MM.1S (cell line): ENCODE data around the gene GAK.

ENCODE experiments used
- DNase-seq: peaks from one replicate; pipeline ENCODE4 v3.0.0-alpha.2; 2015
- H2AFZ ChIP-seq: fragments of 300-600 bp; sonication (generic); 2 replicates; pipeline ENCODE4 v1.6.0; 2016; ENCODE audit warnings: antibody characterized with exemption, low read length
- H3F3A ChIP-seq: fragments of 300-600 bp; sonication (generic); 2 replicates; pipeline ENCODE4 v1.6.1; 2016; ENCODE audit warnings: mild to moderate bottlenecking, antibody characterized with exemption, low read length, moderate library complexity, mixed read lengths; ENCODE audit not compliant: insufficient read depth
- H3K27ac ChIP-seq: fragments of 300-600 bp; sonication (generic); 2 replicates; pipeline ENCODE4 v1.5.1; 2016; ENCODE audit warnings: mild to moderate bottlenecking, low read length
- H3K27me3 ChIP-seq: fragments of 300-600 bp; sonication (generic); replicated peaks from 2 replicates; pipeline ENCODE4 v1.6.0; 2016; ENCODE audit warnings: low read length; ENCODE audit not compliant: insufficient read depth
- H3K36me3 ChIP-seq: fragments of 300-600 bp; sonication (generic); replicated peaks from 2 replicates; pipeline ENCODE4 v1.6.1; 2016; ENCODE audit warnings: mild to moderate bottlenecking, low read length, mixed read lengths; ENCODE audit not compliant: insufficient read depth
- H3K4me1 ChIP-seq: fragments of 300-600 bp; sonication (generic); 2 replicates; pipeline ENCODE4 v1.6.1; 2016; ENCODE audit warnings: low read length, mixed read lengths
- H3K4me2 ChIP-seq: fragments of 300-600 bp; sonication (generic); 2 replicates; pipeline ENCODE4 v1.6.0; 2016; ENCODE audit warnings: low read depth, low read length
- H3K4me3 ChIP-seq: fragments of 300-600 bp; sonication (generic); 2 replicates; pipeline ENCODE4 v1.5.1; 2016; ENCODE audit warnings: low read length, mixed read lengths
- H3K79me2 ChIP-seq: fragments of 300-600 bp; sonication (generic); 2 replicates; pipeline ENCODE4 v1.6.1; 2016; ENCODE audit warnings: mixed run types, low read length, mixed read lengths
- H3K9ac ChIP-seq: fragments of 300-600 bp; sonication (generic); 2 replicates; pipeline ENCODE4 v1.6.1; 2016; ENCODE audit warnings: low read length, mixed read lengths
- H3K9me2 ChIP-seq: fragments of 300-600 bp; sonication (generic); replicated peaks from 2 replicates; pipeline ENCODE4 v1.6.1; 2016; ENCODE audit warnings: mild to moderate bottlenecking, low read length, mixed read lengths; ENCODE audit not compliant: insufficient read depth
- H3K9me3 ChIP-seq: fragments of 300-600 bp; sonication (generic); replicated peaks from 2 replicates; pipeline ENCODE4 v1.6.1; 2016; ENCODE audit warnings: mild to moderate bottlenecking, low read length, mixed read lengths; ENCODE audit not compliant: insufficient read depth
- H4K20me1 ChIP-seq: fragments of 300-600 bp; sonication (generic); 2 replicates; pipeline ENCODE4 v1.6.1; 2016; ENCODE audit warnings: mild to moderate bottlenecking, low read length, moderate library complexity, mixed read lengths; ENCODE audit not compliant: insufficient read depth
- EZH2 ChIP-seq: fragments of 300-600 bp; sonication (generic); optimal IDR thresholded peaks from 2 replicates; pipeline ENCODE3; 2017; ENCODE audit warnings: low read depth, mild to moderate bottlenecking, antibody characterized with exemption, low read length, mixed read lengths
- EZH2phosphoT487 ChIP-seq: fragments of 300-600 bp; sonication (generic); IDR thresholded peaks from 2 replicates; pipeline ENCODE4 v1.6.1; 2018; ENCODE audit warnings: antibody characterized with exemption, low read length
- TF ChIP-seq, protein P1 (sequence below): fragments of 300-600 bp; sonication (generic); IDR thresholded peaks from 2 replicates; pipeline ENCODE4 v1.5.1; 2016; ENCODE audit warnings: antibody characterized with exemption, low read length, mixed read lengths

Gene GAK

DNA sequence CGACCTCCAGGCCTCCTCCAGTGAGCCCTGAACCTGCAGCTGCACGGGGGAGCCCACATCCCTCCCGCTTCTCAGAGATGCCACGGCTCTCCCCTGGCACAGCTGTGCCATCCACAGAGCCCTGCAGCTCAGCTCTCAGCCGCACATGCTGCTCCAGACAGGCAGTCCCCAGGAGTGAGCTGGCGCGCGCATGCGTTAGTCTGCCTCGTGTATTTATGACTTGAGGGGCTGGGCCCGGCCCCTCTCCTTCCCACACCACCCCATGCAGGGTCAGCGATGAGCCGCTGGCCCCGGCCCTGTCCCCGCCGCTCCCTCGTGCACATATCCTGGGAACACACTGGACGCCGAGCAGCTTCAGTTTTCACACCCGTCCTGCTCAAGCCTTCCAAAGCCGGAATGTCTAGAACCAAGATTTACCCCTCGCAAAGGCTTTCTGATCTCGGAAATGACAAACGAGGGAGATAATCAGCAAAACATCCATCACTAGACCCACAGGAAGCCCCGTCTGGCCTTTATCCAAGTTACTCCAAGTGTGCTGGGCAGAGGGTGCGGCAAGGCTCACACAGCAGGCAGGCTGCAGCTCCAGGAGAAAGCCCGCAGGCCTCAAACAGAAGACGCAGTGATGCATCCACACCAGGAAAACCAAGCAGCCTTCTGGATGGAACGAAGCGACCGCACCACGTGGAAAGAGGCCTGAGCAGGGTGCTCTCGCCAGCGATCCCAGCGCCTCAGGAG lies 24.3 kb downstream of the GAK start:
- H3K36me3 ChIP-seq = peaks cover 3% of the 10 kb centered on the region; the same call in 1 of the 2 replicates
- no peak overlapping the region for H3K4me2 ChIP-seq
- no peak for DNase-seq
- no peak overlapping the region for H3K9ac ChIP-seq
- no peaks in the 10 kb centered on the region for H3K9me3 ChIP-seq
- H2AFZ ChIP-seq = no peak overlapping the region
- H3K9me2 ChIP-seq = no peaks in the 10 kb centered on the region
- H3K4me1 ChIP-seq = no peaks in the 10 kb centered on the region
- H3K27ac ChIP-seq = no peak overlapping the region
- H3K79me2 ChIP-seq = peaks cover 28% of the 10 kb centered on the region
- H4K20me1 ChIP-seq = no peaks in the 10 kb centered on the region
- no peaks in the 10 kb centered on the region for H3K27me3 ChIP-seq
- TF ChIP-seq EZH2 = no peak
- TF ChIP-seq, protein P1, sequence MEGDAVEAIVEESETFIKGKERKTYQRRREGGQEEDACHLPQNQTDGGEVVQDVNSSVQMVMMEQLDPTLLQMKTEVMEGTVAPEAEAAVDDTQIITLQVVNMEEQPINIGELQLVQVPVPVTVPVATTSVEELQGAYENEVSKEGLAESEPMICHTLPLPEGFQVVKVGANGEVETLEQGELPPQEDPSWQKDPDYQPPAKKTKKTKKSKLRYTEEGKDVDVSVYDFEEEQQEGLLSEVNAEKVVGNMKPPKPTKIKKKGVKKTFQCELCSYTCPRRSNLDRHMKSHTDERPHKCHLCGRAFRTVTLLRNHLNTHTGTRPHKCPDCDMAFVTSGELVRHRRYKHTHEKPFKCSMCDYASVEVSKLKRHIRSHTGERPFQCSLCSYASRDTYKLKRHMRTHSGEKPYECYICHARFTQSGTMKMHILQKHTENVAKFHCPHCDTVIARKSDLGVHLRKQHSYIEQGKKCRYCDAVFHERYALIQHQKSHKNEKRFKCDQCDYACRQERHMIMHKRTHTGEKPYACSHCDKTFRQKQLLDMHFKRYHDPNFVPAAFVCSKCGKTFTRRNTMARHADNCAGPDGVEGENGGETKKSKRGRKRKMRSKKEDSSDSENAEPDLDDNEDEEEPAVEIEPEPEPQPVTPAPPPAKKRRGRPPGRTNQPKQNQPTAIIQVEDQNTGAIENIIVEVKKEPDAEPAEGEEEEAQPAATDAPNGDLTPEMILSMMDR = no peak
- TF ChIP-seq EZH2phosphoT487 = no peak
- no peaks in the 10 kb centered on the region for H3F3A ChIP-seq
- H3K4me3 ChIP-seq = no peak overlapping the region

DNA sequence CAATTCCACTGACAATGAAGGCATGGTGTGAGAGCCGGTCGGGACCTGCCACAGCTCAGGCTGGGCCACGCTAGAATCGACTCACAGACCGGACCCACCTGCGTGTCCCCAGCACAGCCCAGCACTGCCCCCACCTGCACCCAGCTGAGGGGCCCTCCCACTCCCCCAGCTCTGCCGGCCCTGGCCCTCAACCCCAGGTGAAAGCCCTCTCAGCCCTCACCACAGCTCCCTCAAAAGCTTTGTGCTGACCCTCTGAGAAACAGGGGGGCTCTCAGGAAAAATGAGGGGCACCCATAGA lies 25.1 kb downstream of the GAK start:
- H3K4me1 ChIP-seq = no peaks in the 10 kb centered on the region
- H3K4me2 ChIP-seq = no peak overlapping the region
- no peaks in the 10 kb centered on the region for H3K9me2 ChIP-seq
- TF ChIP-seq EZH2 (no peak), EZH2phosphoT487 (no peak)
- TF ChIP-seq, protein P1 = no peak
- H3K27me3 ChIP-seq = no peaks in the 10 kb centered on the region
- no peak for DNase-seq
- no peaks in the 10 kb centered on the region for H3F3A ChIP-seq
- no peak overlapping the region for H2AFZ ChIP-seq
- H3K36me3 ChIP-seq = peaks cover 3% of the 10 kb centered on the region; the same call in 1 of the 2 replicates
- H3K9me3 ChIP-seq = no peaks in the 10 kb centered on the region
- H3K79me2 ChIP-seq = peaks cover 27% of the 10 kb centered on the region
- no peaks in the 10 kb centered on the region for H4K20me1 ChIP-seq
- no peak overlapping the region for H3K4me3 ChIP-seq
- H3K27ac ChIP-seq = no peak overlapping the region
- no peak overlapping the region for H3K9ac ChIP-seq

DNA sequence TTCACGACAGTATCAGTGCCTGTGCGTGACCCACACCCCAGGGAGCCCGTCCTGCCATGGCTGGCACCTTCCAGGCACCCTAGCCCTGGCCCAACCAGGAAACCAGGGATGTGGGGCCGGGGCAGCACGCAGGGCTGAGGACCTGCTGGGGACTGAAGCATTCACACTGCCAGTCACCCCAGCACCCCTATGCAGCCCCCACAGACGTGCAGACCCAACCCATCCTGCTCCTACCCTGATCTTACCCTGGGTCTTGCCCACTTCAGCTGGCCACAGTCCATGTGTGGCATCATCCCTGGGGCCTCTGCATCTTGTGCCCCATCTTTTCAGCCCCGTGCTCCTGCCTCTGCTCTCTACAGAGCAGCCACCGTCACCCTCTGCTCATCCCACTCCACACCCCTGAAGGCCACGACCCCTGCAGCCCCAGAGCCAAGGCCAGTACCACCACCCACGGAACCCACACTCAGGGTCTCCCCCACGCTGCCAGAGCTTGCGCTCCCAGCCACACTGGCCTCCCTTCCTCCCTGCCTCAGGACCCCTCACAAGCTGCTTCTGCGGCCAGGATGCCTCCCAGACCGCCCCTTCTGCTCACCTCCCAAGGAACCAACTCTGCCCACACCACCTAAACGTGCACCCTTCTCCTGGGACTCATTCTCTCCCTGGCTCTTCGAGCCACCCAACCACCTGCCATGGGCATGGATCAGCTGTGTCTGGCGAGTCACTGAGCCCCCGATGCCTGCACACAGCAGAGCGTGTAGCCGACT lies 25.6 kb downstream of the GAK start:
- TF ChIP-seq EZH2phosphoT487 = no peak
- TF ChIP-seq EZH2 = no peak
- TF ChIP-seq, protein P1 = no peak
- H3K4me3 ChIP-seq = no peak overlapping the region
- peaks cover 27% of the 10 kb centered on the region for H3K79me2 ChIP-seq
- no peaks in the 10 kb centered on the region for H3K9me2 ChIP-seq
- no peaks in the 10 kb centered on the region for H3K4me1 ChIP-seq
- no peak overlapping the region for H2AFZ ChIP-seq
- no peak for DNase-seq
- no peaks in the 10 kb centered on the region for H3K27me3 ChIP-seq
- peaks cover 3% of the 10 kb centered on the region; the same call in 1 of the 2 replicates for H3K36me3 ChIP-seq
- no peaks in the 10 kb centered on the region for H4K20me1 ChIP-seq
- H3F3A ChIP-seq = no peaks in the 10 kb centered on the region
- no peak overlapping the region for H3K4me2 ChIP-seq
- H3K9me3 ChIP-seq = no peaks in the 10 kb centered on the region
- H3K27ac ChIP-seq = no peak overlapping the region
- no peak overlapping the region for H3K9ac ChIP-seq
